Transverse colon (tissue), 4 donors: ENCODE results near the gene HAGHL. TPM values are rescaled to one million over a fixed set of nuclear protein-coding genes. Genes with fewer than 3 reads are reported as not detected.

Source experiments
- DNase-seq: peaks from one replicate; pipeline ENCODE4 v3.0.0-alpha.2; 2019
- H3K27ac ChIP-seq, 4 donors: fragments of 200-600 bp; sonication (generic); 2 replicates each; pipeline ENCODE4 v1.5.1; 2016 to 2018; ENCODE audit warnings: inconsistent platforms in 4 of 4
- H3K27me3 ChIP-seq: fragments of 200-600 bp; sonication (generic); 2 replicates; pipeline ENCODE4 v1.5.1; 2017; ENCODE audit warnings: inconsistent platforms
- H3K36me3 ChIP-seq, 4 donors: fragments of 200-600 bp; sonication (generic); 2 replicates each; pipeline ENCODE4 v1.5.1; 2017 to 2019; ENCODE audit warnings: inconsistent platforms in 4 of 4
- H3K4me1 ChIP-seq, 4 donors: fragments of 200-600 bp; sonication (generic); 2 replicates each; pipeline ENCODE4 v1.5.1; 2017 to 2020; ENCODE audit warnings: inconsistent platforms in 4 of 4
- H3K4me3 ChIP-seq, 4 donors: fragments of 200-600 bp; sonication (generic); 1 replicate in 1 of 4; 2 replicates in 3 of 4; pipeline versions ENCODE4 v1.5.1 to v1.6.1; 2017 to 2019; ENCODE audit warnings: inconsistent platforms in 4 of 4
- H3K9me3 ChIP-seq, 2 donors: fragments of 200-600 bp; sonication (generic); 2 replicates each; pipeline ENCODE4 v1.5.1; 2017 to 2019; ENCODE audit warnings: inconsistent platforms in 2 of 2
- CTCF ChIP-seq, 5 experiments: fragments of 200-600 bp in 3 of 5; fragments of 450-650 bp in 2 of 5; sonication (generic) in 3 of 5; IDR thresholded peaks; 1 replicate in 2 of 5; 2 replicates in 3 of 5; pipeline ENCODE4 v1.5.1; 2016 to 2017; ENCODE audit warnings: antibody characterized with exemption in 5 of 5, inconsistent platforms in 3 of 5, mild to moderate bottlenecking in 2 of 5, moderate library complexity in 1 of 5
- EP300 ChIP-seq: sonication (generic); formaldehyde crosslinking; IDR thresholded peaks from one replicate; pipeline ENCODE4 v1.6.1; 2017; ENCODE audit warnings: antibody characterized with exemption, low read depth
- POLR2A ChIP-seq: fragments of 450-650 bp; IDR thresholded peaks from one replicate; pipeline ENCODE4 v1.6.1; 2016; ENCODE audit warnings: antibody characterized with exemption, mild to moderate bottlenecking, moderate library complexity
- POLR2AphosphoS5 ChIP-seq, 3 donors: sonication (generic); formaldehyde crosslinking; IDR thresholded peaks; one replicate each; pipeline ENCODE4 v1.6.1; 2016; ENCODE audit warnings: antibody characterized with exemption in 3 of 3
- WGBS, 2 donors: methylation state at CpG; one replicate each; pipeline ENCODE4 v1.1.5; 2018; ENCODE audit warnings: low coverage in 1 of 2; 5-methylcytosine and 5-hydroxymethylcytosine counted together
- in situ Hi-C, 4 donors: fragments of 200-750 bp; cut with MboI; loops; one replicate each; pipeline versions ENCODE4 v1.15.0 to v1.15.1; 2017; ENCODE audit warnings: low sequenced_read_pairs in 3 of 4, low pct_ligation_motif_present in 1 of 4, low pct_unique_long_range_greater_than_20kb in 1 of 4
- intact Hi-C: fragments of 100-400 bp; cut with DNase I; formaldehyde crosslinking; loops from one replicate; pipeline ENCODE4 v1.15.1; 2023; ENCODE audit warnings: low total_unique reads
- total RNA-seq, 4 donors: library from RNA; depleted of rRNA; stranded (reverse); fragments of >200 nt; gene quantifications; one replicate each; pipeline ENCODE4 v1.1.0, GENCODE V29; 2016

The HAGHL gene
- total RNA-seq, 4 donors from 2014 or later: 1.2 to 12.3 (median 5.5) TPM

GRCh38 chr16:704552-705380 lies 22.1 kb upstream of the HAGHL start:
- Histone ChIP-seq H3K9me3 (no peaks in the 10 kb centered on the region), H3K4me3 (no peak overlapping the region), H3K36me3 (no peaks in the 10 kb centered on the region), H3K4me1 (peaks cover 0 to 12% (median 8%) of the 10 kb centered on the region in 4 donors), H3K27ac (no peak overlapping the region), H3K27me3 (peaks cover 99% of the 10 kb centered on the region)
- intact Hi-C loops (loop anchor here (5.0 kb wide), 1 partner anchor 183 kb away; no protein-coding TSS in a partner anchor), in situ Hi-C loops (no loop called here)
- no peak for DNase-seq
- 17% methylated on average over 35 of the region's 50 CpGs; no CpG with 5 or more reads in 1 of the 2 donors for whole genome bisulfite sequencing, 2 donors
- TF ChIP-seq POLR2AphosphoS5 (IDR thresholded peaks at IDR 0.05): no peak
- no peak for TF ChIP-seq CTCF (IDR thresholded peaks at IDR 0.05)
- no peak for TF ChIP-seq POLR2A
- no peak for TF ChIP-seq EP300

GRCh38 chr16:705431-706188 lies 21.3 kb upstream of the HAGHL start, which contains the start of gene FBXL16:
FBXL16 (minus strand) TSS chr16:705801; CDS start chr16:697405, 8,396 bp downstream.
- H3K4me1 ChIP-seq: peaks cover 0 to 10% (median 7%) of the 10 kb centered on the region in 4 donors
- H3K4me3 ChIP-seq: no peak within 1 kb of the TSS
- intact Hi-C loops (loop anchor here (5.0 kb wide), 1 partner anchor 182 kb away; no protein-coding TSS in a partner anchor), in situ Hi-C loops (no loop called here)
- H3K27ac ChIP-seq: no peak within 1 kb of the TSS
- DNase-seq: no peak
- TF ChIP-seq CTCF (IDR thresholded peaks at IDR 0.05) (no peak), POLR2AphosphoS5 (IDR thresholded peaks at IDR 0.05) (no peak), POLR2A (no peak)
- H3K36me3 ChIP-seq: no peaks in the 10 kb centered on the region
- no peaks in the 10 kb centered on the region for H3K9me3 ChIP-seq
- WGBS, 2 donors: 1% methylated on average over 45 of the region's 115 CpGs; no CpG with 5 or more reads in 1 of the 2 donors
- peaks cover 99% of the 10 kb centered on the region for H3K27me3 ChIP-seq

- intact Hi-C loops: loop anchor here (5.0 kb wide), 1 partner anchor 181 kb away; no protein-coding TSS in a partner anchor
- no peak overlapping the region for H3K4me3 ChIP-seq
- peaks cover 99% of the 10 kb centered on the region for H3K27me3 ChIP-seq
- in situ Hi-C loops: no loop called here
- 6% methylated on average over 41 of the region's 49 CpGs; no CpG with 5 or more reads in 1 of the 2 donors for WGBS, 2 donors
- H3K9me3 ChIP-seq: no peaks in the 10 kb centered on the region
- peaks cover 0 to 6% (median 5%) of the 10 kb centered on the region in 4 donors for H3K4me1 ChIP-seq
- no peak for DNase-seq
- no peaks in the 10 kb centered on the region for H3K36me3 ChIP-seq
- no peak overlapping the region for H3K27ac ChIP-seq
- TF ChIP-seq EP300: no peak
- no peak for TF ChIP-seq CTCF (IDR thresholded peaks at IDR 0.05)
- TF ChIP-seq POLR2AphosphoS5 (IDR thresholded peaks at IDR 0.05): no peak
- TF ChIP-seq POLR2A: no peak
Observed at GRCh38 chr16:706189-707061, 20.5 kb upstream of the HAGHL start.
